Measurements from ENCODE around the gene DEPDC1B.

- TF ChIP-seq CTCF (IDR thresholded peaks at IDR 0.05) (peak; percentile 22 to 35 (median 25)), POLR2AphosphoS5 (IDR thresholded peaks at IDR 0.05; ENCODE audit: insufficient read depth in 1 of 2, low read depth in 1 of 2) (no peak)
These were observed 31.2 kb downstream of the DEPDC1B start for GRCh38 chr5:60668686-60669304.
